ENCODE data around the gene STOX1. TPM values are rescaled to one million over a fixed set of nuclear protein-coding genes. Genes with fewer than 3 reads are reported as not detected.

STOX1 gene
- total and polyA plus RNA-seq, 2 of the 8 experiments (the other 6 are each of a cell fraction or from before 2014, with no cell fraction given), result 0.92 to 2.6 TPM

GRCh38 chr10:68925489-68925888 lies 98.2 kb downstream of the STOX1 start:
- no peaks in the 10 kb centered on the region for H3K9me3 ChIP-seq (ENCODE audit: insufficient read depth in 2 of 2, low read depth in 1 of 2, low read length in 1 of 2)
- DNase-seq (ENCODE audit: low read depth in 1 of 2, low spot score in 2 of 2) (no peak), FAIRE-seq (no peak)
- ChIA-PET CTCF (ENCODE audit: partially characterized antibody) (interaction anchor here (1.2 kb wide), 1 partner anchor 10 kb away, joined by 4 read pairs; no protein-coding TSS in a partner anchor), POLR2A (ENCODE audit: partially characterized antibody) (interaction anchor here (0.9 kb wide), 1 partner anchor 24 kb away, joined by 3 read pairs; no protein-coding TSS in a partner anchor)
- no peaks in the 10 kb centered on the region for H3K27me3 ChIP-seq (replicated peaks in 1 of 4; ENCODE audit: control insufficient read depth in 3 of 4, extremely low read depth in 1 of 4, insufficient read depth in 3 of 4, low read length in 3 of 4)
- H3K56ac ChIP-seq (replicated peaks; ENCODE audit: insufficient read length, low read depth, low read length), result no peak overlapping the region
- H3K27ac ChIP-seq (ENCODE audit: low read depth, low read length), result no peak overlapping the region
- no peak overlapping the region for H2BK15ac ChIP-seq (ENCODE audit: low read length)
- H3K9ac ChIP-seq (replicated peaks in 1 of 4; ENCODE audit: extremely low read depth in 1 of 4, low read depth in 3 of 4, low read length in 3 of 4), result no peak overlapping the region; a peak in 1 of 7 replicates
- no peaks in the 10 kb centered on the region for H3K4me1 ChIP-seq (replicated peaks in 1 of 4; ENCODE audit: control insufficient read depth in 3 of 4, insufficient read depth in 4 of 4, low read length in 3 of 4)
- H3K18ac ChIP-seq (ENCODE audit: extremely low read depth, low read length), result no peak overlapping the region
- H3K4ac ChIP-seq (replicated peaks; ENCODE audit: insufficient read length, low read depth, low read length), result no peak overlapping the region
- H3K79me1 ChIP-seq (ENCODE audit: low read depth, low read length), result no peaks in the 10 kb centered on the region
- H3K4me3 ChIP-seq (ENCODE audit: extremely low read depth in 1 of 4, insufficient read depth in 2 of 4, low read depth in 3 of 4, low read length in 4 of 4), result no peak overlapping the region
- no peak overlapping the region for H2BK20ac ChIP-seq (ENCODE audit: low read length)
- no peak overlapping the region for H4K8ac ChIP-seq (ENCODE audit: extremely low read depth, insufficient read depth, low read length)
- no peaks in the 10 kb centered on the region for H3K79me2 ChIP-seq (ENCODE audit: control insufficient read depth in 1 of 2, insufficient read depth in 2 of 2, low read length in 2 of 2)
- H2BK120ac ChIP-seq (replicated peaks; ENCODE audit: low read depth, low read length), result no peak overlapping the region
- H2BK5ac ChIP-seq (ENCODE audit: low read depth, low read length), result no peak overlapping the region
- no peak overlapping the region for H3K23ac ChIP-seq (ENCODE audit: insufficient read length)
- peaks cover 0 to 1% of the 10 kb centered on the region in 2 experiments for H4K20me1 ChIP-seq (replicated peaks in 1 of 2; ENCODE audit: control insufficient read depth in 1 of 2, insufficient read depth in 2 of 2, low read length in 2 of 2)
- H4K91ac ChIP-seq (replicated peaks; ENCODE audit: insufficient read length, low read length), result no peak overlapping the region
- no peak overlapping the region for H2AK5ac ChIP-seq (ENCODE audit: low read depth, low read length)
- no peak overlapping the region for H3K14ac ChIP-seq (ENCODE audit: insufficient read length)
- H3K36me3 ChIP-seq (ENCODE audit: control insufficient read depth in 2 of 4, insufficient read depth in 4 of 4, low read length in 3 of 4), result no peaks in the 10 kb centered on the region; a peak in 1 of 8 replicates
- no peak overlapping the region for H2BK12ac ChIP-seq (ENCODE audit: low read depth, low read length)
- no peaks in the 10 kb centered on the region for H3K23me2 ChIP-seq (ENCODE audit: low read depth, low read length)
- no peak overlapping the region for H3K4me2 ChIP-seq (ENCODE audit: insufficient read depth in 1 of 2, low read depth in 2 of 2, low read length in 2 of 2)
- no peak overlapping the region for H2AFZ ChIP-seq (ENCODE audit: low read length)
- no peak for TF ChIP-seq TCF12 (IDR thresholded peaks at IDR 0.05; ENCODE audit: low read depth, low read length)
- TF ChIP-seq CBX5 (IDR thresholded peaks at IDR 0.05; ENCODE audit: low read depth, low read length), result no peak
- TF ChIP-seq EGR1 (IDR thresholded peaks at IDR 0.05; ENCODE audit: borderline replicate concordance, low read depth, low read length), result no peak
- no peak for TF ChIP-seq CBX8 (IDR thresholded peaks at IDR 0.05; ENCODE audit: borderline replicate concordance, low read depth, low read length)
- no peak for TF ChIP-seq KDM1A (IDR thresholded peaks at IDR 0.05; ENCODE audit: borderline replicate concordance, low read length)
- TF ChIP-seq E2F6 (IDR thresholded peaks at IDR 0.05), result no peak
- no peak for TF ChIP-seq MAX (IDR thresholded peaks at IDR 0.05)
- TF ChIP-seq FOSL1 (IDR thresholded peaks at IDR 0.05; ENCODE audit: insufficient read depth, low read depth, low read length), result no peak
- WGBS, 2 experiments (ENCODE audit: extremely low coverage in 1 of 2, insufficient coverage in 1 of 2, insufficient read length in 1 of 2, insufficient replicate concordance in 2 of 2, low coverage in 1 of 2, low lambda C conversion rate in 2 of 2, missing lambda C conversion rate in 1 of 2), result 85% methylated on average over 4 of the region's 4 CpGs; no CpG with 5 or more reads in 1 of the 2 experiments
- H4K5ac ChIP-seq (ENCODE audit: insufficient read length, low read depth, low read length), result no peak overlapping the region

Data from H1 (cell line).